ENCODE data around the gene RXRA.

DNA sequence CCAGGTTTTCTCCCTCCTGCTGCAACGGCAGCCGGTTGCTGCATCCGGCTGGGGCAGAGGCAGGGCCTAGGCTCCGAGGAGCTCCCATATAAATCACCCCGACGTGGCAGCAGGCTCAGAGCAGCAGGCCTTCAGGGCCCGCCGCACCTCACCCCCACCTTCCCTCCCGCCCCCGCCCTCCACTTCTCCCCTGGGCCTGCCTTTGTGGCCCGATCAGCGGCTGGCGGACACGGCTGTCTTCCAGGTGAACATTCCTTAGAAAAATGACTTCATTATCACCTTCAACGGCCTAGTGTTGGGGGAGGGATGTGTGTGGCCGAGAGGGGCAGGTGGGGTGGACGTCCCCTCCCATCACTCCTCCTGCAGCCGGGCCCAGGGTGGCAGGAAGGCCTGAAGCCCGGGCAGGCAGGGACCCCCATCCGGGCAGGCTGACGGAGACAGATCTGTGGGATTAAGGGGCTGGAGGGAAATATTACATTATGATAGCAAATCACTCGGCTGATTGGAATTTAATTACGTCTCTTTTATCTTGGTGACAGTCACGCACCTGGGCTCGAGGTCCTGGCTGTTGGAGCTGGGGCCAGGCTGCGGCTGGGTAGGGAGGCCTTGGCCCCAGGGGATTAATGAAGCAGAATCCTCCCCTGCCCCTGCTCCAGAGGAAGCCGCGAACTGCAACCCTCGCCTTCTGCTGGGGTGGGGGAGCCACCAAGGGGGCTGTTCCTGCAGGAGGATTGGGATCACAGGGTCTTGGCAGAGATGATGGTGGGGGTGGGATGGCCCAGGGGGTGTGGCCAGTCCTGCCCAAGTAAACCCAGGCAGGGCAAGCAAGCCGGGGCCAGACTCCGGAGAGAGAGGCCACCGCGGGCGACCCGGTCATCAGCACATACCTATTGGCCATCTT, 38.4 kb upstream of the RXRA start:
- TF ChIP-seq, protein P1, sequence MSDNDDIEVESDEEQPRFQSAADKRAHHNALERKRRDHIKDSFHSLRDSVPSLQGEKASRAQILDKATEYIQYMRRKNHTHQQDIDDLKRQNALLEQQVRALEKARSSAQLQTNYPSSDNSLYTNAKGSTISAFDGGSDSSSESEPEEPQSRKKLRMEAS (IDR thresholded peaks at IDR 0.05; ENCODE audit: low read depth, low read length) = no peak
- TF ChIP-seq MYC (IDR thresholded peaks at IDR 0.05; ENCODE audit: insufficient read depth, insufficient read length, insufficient replicate concordance, low read length, severe bottlenecking) = no peak
- TF ChIP-seq, protein P2, sequence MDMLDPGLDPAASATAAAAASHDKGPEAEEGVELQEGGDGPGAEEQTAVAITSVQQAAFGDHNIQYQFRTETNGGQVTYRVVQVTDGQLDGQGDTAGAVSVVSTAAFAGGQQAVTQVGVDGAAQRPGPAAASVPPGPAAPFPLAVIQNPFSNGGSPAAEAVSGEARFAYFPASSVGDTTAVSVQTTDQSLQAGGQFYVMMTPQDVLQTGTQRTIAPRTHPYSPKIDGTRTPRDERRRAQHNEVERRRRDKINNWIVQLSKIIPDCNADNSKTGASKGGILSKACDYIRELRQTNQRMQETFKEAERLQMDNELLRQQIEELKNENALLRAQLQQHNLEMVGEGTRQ (IDR thresholded peaks at IDR 0.05; ENCODE audit: borderline replicate concordance, low read depth, low read length) = no peak
- TF ChIP-seq SP1 (IDR thresholded peaks at IDR 0.05; ENCODE audit: low read depth, low read length) = no peak
- no peak for TF ChIP-seq EP300 (IDR thresholded peaks at IDR 0.05; ENCODE audit: borderline replicate concordance in 1 of 2, control insufficient read depth in 1 of 2, low read depth in 2 of 2, low read length in 2 of 2)
- TF ChIP-seq, protein P3, sequence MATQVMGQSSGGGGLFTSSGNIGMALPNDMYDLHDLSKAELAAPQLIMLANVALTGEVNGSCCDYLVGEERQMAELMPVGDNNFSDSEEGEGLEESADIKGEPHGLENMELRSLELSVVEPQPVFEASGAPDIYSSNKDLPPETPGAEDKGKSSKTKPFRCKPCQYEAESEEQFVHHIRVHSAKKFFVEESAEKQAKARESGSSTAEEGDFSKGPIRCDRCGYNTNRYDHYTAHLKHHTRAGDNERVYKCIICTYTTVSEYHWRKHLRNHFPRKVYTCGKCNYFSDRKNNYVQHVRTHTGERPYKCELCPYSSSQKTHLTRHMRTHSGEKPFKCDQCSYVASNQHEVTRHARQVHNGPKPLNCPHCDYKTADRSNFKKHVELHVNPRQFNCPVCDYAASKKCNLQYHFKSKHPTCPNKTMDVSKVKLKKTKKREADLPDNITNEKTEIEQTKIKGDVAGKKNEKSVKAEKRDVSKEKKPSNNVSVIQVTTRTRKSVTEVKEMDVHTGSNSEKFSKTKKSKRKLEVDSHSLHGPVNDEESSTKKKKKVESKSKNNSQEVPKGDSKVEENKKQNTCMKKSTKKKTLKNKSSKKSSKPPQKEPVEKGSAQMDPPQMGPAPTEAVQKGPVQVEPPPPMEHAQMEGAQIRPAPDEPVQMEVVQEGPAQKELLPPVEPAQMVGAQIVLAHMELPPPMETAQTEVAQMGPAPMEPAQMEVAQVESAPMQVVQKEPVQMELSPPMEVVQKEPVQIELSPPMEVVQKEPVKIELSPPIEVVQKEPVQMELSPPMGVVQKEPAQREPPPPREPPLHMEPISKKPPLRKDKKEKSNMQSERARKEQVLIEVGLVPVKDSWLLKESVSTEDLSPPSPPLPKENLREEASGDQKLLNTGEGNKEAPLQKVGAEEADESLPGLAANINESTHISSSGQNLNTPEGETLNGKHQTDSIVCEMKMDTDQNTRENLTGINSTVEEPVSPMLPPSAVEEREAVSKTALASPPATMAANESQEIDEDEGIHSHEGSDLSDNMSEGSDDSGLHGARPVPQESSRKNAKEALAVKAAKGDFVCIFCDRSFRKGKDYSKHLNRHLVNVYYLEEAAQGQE (IDR thresholded peaks at IDR 0.05; ENCODE audit: low read depth, low read length) = no peak
- no peak for TF ChIP-seq ESRRA (IDR thresholded peaks at IDR 0.05; ENCODE audit: low read length)
- TF ChIP-seq, protein P4, sequence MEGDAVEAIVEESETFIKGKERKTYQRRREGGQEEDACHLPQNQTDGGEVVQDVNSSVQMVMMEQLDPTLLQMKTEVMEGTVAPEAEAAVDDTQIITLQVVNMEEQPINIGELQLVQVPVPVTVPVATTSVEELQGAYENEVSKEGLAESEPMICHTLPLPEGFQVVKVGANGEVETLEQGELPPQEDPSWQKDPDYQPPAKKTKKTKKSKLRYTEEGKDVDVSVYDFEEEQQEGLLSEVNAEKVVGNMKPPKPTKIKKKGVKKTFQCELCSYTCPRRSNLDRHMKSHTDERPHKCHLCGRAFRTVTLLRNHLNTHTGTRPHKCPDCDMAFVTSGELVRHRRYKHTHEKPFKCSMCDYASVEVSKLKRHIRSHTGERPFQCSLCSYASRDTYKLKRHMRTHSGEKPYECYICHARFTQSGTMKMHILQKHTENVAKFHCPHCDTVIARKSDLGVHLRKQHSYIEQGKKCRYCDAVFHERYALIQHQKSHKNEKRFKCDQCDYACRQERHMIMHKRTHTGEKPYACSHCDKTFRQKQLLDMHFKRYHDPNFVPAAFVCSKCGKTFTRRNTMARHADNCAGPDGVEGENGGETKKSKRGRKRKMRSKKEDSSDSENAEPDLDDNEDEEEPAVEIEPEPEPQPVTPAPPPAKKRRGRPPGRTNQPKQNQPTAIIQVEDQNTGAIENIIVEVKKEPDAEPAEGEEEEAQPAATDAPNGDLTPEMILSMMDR (IDR thresholded peaks at IDR 0.05 in 2 of 3, conservative IDR thresholded peaks at IDR 0.05 in 1 of 3; ENCODE audit: control insufficient read depth in 2 of 3, extremely low read depth in 1 of 3, insufficient read depth in 1 of 3, low read depth in 3 of 3, low read length in 3 of 3) = no peak
- no peak for TF ChIP-seq TARDBP (IDR thresholded peaks at IDR 0.05; ENCODE audit: borderline replicate concordance)
- TF ChIP-seq EZH2 (IDR thresholded peaks at IDR 0.05; ENCODE audit: borderline replicate concordance, control insufficient read depth, low read depth, low read length) = no peak

Data from GM12878 (cell line).